Medulla oblongata (tissue), 1 donor: ENCODE results near the gene VAV2.
A peak's percentile ranks its signal among the peaks of the same experiment; 100 is the strongest.
"Not testable (repeated sequence)": the region's sequence is repeated elsewhere in the genome, so short reads cannot be mapped to it uniquely, and the experiment has no call there.

Experiments
- DNase-seq: peaks from one replicate; pipeline ENCODE4 v3.0.0-alpha.2; 2015; ENCODE audit errors: extremely low spot score

VAV2 gene

DNA sequence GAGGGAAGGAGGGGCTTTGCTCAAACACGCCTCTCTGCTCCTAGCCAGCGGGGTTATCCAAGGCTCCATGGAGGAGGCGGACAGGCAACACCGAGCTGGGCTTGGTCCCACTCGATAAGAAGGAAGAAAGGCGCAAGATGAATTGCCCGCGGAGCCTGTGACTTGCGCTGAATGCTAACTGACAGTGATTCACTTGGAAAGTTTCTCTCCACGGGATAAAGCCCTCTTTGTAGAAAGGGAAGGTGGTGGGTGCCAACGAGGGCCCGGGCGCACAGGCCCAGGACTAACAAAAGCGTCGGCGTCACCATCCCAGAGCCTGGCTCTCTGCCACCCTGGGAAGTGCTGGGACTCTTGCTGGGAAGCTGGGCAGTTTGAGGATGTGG, 76.0 kb downstream of the VAV2 start:
- peak; percentile 94 for DNase-seq

- DNase-seq = no peak
These were observed 76.5 kb downstream of the VAV2 start for GRCh38 chr9:133915534-133916158.

DNA sequence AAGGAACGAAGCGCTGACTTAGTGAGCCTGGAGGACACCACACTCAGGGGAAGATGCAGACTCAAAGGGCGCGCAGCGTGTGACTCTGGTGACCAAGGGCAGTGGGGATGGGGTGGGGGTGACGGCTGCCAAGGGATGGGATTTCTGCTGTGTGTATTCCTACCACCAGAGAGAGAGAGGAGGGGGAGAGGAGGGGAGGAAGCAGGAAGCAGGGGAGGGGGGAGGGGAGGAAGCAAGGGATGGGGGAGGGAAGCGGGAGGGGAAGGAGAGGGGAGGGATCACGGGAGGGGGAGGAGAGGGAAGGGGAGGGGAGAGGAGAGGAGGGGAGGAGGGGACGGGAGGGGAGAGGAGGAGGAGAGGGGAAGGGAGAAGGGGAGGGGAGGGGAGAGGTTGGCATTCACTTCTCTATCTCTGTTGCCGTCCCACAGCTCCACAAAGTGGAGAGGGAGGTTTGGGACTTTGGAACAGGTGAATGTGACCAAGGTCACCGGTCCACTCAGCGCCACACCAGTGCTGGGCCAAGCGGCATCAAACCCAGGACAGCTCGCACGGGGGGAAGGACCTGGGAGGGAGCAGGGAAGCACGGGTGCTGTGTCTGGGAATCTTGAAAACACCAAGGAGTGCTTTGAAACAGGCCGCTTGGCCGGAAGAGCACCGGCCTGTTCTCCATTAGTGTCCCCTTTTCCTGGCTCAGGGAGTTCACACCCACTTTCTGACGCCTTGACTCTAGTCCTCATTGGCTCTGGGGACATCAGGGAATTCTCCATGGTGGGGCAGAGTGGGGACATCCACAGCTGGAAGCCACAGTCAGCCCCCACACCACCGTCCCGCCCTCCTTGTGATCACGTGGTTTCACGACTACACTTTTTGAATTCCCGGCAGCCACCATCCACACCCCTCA, 77.4 kb downstream of the VAV2 start:
- no peak for DNase-seq

DNA sequence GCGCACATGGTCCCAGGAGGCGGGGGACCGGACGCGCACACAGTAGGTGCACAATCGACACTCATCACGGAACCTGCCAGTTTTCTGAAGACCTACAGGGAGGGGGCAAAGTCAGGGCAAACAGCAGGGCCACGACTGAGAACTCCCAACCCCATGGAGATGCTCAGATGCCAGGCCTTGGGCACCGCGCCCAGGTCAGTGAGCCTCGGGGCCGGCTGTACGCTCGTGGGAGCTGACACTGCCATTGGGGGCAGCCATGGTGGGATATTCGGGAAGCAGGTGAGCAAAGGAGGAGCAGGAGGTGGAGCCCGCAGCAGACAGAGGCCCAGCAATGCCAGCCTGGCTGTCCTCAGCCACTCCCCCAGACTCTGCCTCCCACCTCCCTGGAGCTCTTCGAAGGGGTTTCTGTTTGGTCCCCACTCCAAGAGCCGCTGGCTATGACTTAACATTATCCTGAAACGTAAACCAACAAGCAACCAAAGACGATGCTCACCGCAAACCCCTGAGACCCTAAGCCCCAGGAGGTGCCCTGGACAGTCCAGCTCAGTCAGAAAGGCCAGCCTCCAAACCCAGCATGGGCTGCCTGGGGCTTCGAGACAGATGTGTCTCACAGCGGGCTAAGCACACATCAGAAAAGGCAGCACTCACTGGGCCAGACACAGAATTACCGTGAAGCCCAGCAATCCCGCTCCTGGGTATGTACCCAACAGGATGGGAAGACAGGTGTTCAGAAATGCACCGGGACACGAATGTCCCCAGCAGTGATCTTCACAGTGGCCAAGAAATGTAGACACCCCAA, 78.4 kb downstream of the VAV2 start:
- DNase-seq = no peak

DNA sequence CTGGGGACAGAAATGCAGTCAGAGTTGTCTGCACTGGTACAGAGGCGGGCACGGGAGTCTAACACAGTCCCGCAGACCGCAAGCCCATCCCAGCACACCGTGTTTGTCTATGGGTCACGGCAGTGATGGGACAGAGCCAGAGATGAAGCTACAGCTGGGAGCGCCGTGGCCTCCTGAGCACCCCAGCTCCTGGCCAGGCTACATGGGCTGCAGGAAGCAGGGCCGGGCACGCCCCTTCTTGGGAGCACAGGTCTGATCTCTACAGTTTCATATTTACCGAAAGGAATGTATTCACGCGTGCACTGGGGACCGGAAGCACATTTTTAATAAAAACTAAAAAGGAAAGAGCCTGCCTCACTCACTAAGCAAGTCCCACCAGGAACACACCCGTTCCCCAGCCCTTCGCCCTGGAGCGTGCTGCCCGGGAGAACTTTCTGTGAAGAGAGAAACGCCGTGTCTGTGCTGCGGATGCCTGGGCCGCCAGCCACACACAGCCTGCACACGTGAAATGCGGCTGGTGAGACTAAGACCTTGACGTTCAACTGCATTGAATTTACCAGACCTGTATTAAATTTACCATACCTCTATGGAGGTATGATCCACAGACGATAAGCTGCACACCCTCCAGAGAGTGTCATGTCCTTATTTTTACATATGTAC, 81.1 kb downstream of the VAV2 start:
- DNase-seq = no peak

GRCh38 chr9:133906932-133907910, 84.9 kb downstream of the VAV2 start:
- DNase-seq = peak; percentile 59

DNA sequence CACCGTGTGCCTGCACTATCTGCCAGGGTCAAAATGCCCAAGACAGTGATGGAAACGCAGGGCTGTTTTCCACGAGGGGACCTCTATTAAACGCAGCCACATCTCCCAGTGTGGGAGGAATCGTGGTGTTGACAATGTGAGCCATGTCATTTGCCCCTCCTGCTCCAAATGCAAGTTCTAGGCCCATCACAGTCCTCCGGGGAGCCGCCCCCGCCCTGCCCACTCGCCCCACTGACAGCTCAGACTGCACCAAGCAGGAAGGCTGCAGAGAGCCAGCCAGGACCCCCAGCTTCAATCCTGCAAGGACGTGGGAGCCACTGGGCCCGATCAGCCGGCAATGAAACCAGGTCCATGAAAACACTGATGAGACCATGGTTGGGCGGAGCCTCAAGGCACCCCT, 85.9 kb downstream of the VAV2 start:
- DNase-seq = no peak

GRCh38 chr9:133905493-133905892, 86.6 kb downstream of the VAV2 start:
- DNase-seq = no peak

DNA sequence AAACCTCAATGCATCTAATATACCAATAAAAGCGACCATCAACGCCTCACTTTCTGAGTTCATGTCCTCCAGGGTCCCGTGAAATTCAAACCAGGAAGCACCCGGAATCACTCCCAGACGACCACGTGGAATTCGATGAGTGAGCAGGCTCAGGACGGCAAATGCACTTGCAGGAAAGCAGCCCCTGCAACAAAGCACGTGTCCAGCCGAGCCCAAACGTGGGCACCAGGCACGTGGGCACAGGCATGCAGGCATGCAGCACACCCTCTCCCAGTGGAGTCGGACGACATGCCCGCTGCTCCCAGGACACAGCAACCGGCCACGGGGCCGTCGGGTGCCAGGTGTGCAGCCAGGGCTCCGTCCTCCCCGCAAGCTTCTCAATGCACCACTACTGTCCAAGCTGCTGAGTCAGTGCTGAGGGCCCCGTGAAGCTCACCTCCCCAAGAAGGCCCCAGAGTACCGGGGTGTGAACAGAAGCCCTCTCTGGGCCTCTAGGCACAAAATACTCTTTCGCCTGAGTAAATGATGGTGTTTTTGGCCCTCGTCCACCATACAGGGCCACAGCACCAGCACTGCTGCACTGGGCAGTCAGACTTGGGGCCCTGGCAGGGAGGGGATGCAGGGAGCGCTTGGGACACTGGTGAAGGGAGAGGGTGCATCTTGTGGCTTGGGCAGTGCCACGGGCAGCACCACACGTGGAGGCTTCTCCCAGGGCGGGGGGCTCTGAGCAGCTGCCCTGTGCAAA, 87.6 kb downstream of the VAV2 start:
- DNase-seq = no peak

DNA sequence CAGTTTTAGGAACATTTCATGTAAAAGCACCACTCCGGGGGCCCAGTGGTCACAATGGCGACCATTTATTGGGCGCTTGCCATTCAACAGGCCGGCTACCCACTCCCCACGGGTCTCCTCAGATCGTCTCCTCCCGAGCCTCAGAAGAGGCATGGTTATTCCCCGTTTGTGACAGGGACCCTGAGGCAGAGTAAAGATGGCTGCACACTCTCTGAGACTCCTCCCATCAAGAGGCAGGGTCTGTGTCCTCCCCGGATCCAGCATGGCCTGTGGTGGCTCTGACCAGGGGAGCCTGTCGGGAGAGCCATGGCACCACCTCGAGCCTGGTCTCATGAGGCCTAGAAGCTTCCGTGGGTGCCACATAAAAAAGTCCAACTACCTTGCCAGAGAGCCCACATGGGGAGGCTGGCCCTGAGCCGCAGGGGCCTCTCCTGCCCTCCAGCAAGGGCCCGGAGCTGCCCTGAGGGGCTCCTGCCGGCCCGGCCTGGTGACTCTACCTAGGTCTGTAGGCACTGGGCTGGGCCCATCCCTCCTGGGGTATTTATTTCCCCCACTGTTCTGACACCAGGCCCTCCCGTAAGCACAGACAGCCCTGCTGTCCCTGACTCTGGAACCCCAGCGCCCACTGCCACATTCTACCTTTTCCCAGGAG, 90.8 kb downstream of the VAV2 start:
- DNase-seq = no peak

- DNase-seq = no peak
These were observed 94.4 kb downstream of the VAV2 start for GRCh38 chr9:133897675-133898074.

- not testable (repeated sequence) for DNase-seq
These were observed 96.1 kb downstream of the VAV2 start for GRCh38 chr9:133896007-133896406.

DNA sequence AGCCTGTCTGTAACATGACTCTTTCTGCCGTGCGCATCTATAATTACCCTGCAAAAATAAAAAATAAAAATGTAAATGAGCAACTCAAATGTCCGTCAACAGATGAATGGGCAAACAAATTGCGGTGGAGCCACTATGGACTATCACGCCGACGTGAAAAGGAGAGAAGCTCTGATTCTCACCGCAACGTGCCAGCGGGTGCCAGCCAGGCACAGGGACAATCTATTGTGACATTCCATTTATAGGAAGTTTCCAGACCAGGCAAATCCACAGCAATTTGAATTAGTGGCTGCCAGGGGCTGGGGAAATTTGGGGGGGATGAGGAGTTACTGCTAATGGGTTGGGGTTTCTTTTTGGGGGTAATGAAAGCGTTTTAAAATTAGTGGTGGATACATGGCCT, 96.8 kb downstream of the VAV2 start:
- no peak for DNase-seq

- no peak for DNase-seq
These were observed 97.5 kb downstream of the VAV2 start for GRCh38 chr9:133894377-133895321.

GRCh38 chr9:133893191-133893994, 98.7 kb downstream of the VAV2 start:
- DNase-seq = no peak

- DNase-seq = no peak
These were observed 99.8 kb downstream of the VAV2 start for GRCh38 chr9:133892193-133892920.

DNA sequence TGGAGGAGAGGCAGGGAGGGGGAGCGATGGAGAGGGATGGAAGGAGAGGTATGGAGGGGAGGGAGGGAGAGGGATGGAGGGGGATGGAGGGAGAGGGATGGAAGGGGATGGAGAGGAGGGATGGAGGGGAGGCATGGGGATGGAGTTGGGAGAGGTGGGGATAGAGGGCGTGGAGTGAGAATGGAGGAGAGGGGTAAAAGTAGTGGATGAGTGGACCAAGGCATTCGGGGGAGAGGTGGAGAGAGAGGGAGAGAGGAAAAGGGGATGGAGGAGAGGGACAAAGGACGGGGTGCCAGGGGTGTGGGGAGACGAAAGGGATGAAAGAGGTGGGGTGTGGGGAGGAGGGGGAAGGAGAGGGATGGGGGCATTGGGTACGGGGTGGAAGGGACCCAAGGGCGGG, 100.4 kb downstream of the VAV2 start:
- DNase-seq = no peak
